Skeletal muscle cell (primary cell): Measurements from ENCODE around the gene IGF2BP1.
"Not testable (repeated sequence)": the region's sequence is repeated elsewhere in the genome, so short reads cannot be mapped to it uniquely, and the experiment has no call there.

Experiments
- DNase-seq: peaks from one replicate; pipeline ENCODE4 v3.0.0-alpha.2; 2010; ENCODE audit warnings: low read depth
- H3K4me3 ChIP-seq: 2 replicates; pipeline ENCODE4 v1.5.1; 2011; ENCODE audit warnings: low read depth, mild to moderate bottlenecking, control low read depth, low read length, moderate library complexity

The IGF2BP1 gene

DNA sequence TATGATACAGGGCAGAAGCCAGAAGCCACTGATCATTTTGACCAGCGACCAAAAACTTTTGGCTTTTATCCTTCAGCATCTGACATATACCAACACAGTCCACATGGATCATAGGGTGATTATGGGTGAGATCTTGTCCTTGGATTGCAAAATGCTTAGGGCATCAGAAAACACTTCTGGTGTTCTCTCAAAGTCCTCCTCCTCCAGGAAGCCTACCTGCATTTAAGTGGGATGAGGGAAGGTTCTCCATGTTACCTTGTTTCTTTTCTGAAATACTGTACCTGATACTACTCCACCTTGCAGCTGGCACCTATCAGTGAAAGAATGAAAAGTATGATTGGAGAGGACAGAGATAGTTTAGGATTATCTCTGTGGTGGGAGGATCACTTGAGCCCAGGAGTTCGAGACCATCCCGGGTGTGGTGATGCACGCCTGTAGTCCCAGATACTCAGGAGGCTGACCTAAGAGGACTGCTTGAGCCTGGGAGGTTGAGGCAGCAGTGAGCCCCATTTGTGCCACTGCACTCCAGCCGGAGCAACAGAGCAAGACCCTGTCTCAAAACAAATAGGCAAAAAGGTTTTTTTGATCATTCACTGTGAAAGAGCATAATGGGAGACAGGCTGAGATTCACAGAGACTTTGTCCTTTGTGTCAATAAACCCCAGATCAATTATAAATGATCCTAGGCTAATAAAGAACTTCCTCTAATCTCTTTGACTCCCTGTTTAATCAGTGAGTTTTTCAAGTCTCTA is 88.6 kb downstream of the IGF2BP1 start:
- H3K4me3 ChIP-seq = no peak overlapping the region
- DNase-seq = no peak

DNA sequence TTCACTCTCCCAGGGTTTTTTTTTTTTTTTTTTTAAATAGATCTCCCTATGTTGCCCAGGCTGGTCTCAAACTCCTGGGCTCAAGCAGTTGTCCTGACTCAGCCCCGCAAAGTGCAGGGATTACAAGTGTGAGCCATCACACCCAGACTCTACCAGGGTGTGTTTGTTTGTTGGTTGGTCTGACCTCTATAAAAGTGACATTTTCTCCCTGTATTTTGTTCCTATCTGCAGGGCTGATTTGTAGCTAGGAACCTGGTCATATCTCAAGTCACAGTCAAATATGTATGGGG is 89.1 kb downstream of the IGF2BP1 start:
- no peak overlapping the region for H3K4me3 ChIP-seq
- no peak for DNase-seq

DNA sequence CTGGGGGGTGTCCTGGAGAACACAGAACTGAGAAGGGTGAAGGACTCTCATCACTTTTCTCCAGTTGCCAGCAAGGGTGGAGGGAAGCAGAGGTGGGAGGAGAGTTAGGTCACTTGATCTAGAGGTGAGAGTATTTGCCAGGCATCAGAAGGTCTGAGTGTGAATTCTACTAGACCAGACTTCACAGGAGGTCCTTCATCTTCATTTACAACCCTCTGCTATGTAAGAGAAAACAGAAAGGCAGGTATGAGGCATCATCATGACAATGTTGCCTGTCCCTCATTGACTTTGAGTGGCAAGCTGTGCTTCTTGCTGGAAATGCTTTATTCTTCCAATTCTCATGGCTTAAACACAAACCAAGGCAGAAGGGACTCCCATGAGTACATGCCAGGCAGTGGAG is 89.5 kb downstream of the IGF2BP1 start:
- DNase-seq = no peak
- H3K4me3 ChIP-seq = no peak overlapping the region

DNA sequence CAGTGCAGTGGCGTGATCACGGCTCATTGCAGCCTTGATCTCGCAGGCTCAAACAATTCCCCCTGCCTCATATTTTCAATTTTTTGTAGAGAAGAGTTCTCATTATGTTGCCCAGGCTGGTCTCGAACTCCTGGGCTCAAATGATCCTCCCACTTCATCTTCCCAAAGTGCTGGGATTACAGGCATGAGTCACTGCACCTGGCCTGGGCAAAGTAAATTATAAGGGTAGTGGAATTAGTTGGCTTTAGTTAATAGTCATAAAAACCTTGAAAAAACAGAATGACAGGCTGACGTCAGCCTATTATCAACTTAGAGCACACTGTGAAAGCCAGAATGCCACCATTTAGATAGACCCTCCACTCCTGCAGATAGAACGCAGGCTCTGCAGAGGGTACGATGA is 91.9 kb downstream of the IGF2BP1 start:
- DNase-seq = no peak
- H3K4me3 ChIP-seq = no peak overlapping the region

DNA sequence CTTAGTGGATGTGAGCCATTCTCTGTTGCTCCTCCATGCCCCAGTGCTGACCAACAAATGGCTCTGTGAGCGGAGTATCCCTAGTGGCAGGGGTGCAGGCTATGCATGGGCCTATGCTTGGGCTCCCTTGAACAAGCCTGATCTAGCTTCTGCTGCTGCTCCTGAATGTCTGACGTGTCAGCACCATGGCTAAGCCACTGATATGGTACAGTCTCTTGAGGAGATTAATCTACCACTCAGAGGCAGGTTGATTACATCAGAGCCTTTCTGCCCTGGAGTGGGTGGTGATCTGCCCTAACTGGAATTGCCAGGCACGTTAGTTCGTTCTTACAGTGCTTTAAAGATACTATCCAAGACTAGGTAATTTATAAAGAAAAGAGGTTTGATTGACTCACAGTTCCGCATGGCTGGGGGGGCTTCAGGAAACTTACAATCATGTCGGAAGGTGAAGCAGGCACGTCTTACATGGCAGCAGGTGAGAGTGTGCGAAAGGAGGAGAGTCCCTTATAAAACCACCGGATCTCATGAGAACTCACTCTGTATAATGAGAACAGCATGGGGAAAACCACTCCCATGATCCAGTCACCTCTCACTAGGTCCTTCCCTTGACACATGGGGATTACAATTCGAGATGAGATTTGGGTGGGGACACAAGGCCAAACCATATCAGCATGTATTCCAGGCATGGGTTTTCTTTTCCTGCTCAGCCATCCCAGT is 93.9 kb downstream of the IGF2BP1 start:
- DNase-seq = no peak
- H3K4me3 ChIP-seq = no peak overlapping the region

DNA sequence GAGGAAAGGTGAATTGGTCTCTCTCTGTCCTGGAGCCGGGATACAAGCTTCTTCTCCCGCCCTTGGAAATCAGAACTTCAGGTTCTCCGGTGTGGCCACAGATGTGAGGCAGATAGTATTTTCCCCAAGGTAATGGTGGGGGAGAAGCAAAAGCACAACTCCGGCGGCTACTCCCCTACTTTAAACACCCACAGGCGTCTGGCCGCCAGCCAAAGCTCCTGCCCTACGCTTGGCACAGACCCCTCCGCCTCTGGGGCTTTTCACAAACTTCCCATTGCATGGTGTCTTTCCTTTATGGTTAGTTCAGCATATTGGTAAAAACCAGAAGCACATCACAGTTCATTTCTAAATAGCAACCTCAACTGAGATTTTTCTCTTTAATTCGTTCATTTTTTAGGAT is 95.9 kb downstream of the IGF2BP1 start:
- no peak overlapping the region for H3K4me3 ChIP-seq
- DNase-seq = no peak

DNA sequence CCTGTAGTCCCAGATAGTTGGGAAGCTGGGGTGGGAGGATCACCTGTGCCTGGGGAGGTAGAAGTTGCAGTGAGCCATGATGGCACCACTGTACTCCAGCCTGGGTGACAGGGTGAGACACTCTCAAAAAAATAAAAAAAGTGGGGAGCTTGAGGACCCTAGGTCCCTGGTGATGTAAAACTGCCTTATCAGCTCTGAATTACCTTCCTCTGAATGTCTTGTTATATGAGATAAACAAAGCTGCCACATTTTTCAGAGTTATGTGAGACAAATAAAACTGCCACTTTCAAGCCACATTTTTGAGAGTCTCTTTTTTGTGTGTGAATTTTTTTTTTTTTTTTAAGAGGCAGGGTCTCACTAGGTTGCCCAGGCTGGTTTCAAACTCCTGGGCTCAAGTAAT is 103.4 kb downstream of the IGF2BP1 start:
- no peak for DNase-seq
- H3K4me3 ChIP-seq = no peak overlapping the region

DNA sequence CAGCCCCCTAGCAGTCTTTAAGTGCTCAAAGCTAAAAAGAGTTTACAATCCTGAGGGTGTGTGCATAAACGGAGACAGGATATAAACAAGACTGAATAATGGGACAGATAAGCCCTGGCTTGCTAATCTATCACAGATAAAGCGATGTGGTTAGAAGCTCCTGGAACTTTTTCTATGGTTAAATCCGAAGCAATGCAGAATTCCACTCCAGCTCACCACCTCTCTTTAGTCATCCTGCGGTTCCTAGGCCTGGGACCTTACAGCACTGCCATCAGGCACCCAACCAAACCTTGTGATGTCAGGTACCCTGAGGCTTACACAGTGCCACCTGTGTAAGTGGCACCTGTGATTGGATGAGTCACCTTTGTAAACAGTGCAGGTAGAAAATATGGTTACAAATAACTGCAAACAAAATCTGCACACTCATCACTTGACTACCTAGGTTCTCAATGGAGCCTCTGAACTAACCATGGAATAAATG is 103.9 kb downstream of the IGF2BP1 start:
- no peak overlapping the region for H3K4me3 ChIP-seq
- DNase-seq = no peak

DNA sequence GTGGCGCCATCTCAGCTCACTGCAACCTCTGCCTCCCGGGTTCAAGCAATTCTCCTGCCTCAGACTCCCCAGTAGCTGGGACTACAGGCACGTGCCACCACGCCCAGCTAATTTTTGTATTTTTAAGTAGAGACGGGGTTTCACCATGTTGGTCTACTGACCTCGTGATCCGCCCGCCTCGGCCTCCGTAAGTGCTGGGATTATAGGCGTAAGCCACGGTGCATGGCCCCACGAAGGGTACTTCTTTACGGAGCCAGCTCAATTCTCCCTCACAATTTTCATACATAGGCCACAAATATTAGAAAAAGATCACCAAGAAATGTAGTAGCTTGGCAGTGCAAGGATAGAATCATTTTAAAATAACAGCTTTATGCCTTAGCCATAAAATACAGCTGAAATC is 106.2 kb downstream of the IGF2BP1 start:
- not testable (repeated sequence) for DNase-seq, H3K4me3 ChIP-seq

DNA sequence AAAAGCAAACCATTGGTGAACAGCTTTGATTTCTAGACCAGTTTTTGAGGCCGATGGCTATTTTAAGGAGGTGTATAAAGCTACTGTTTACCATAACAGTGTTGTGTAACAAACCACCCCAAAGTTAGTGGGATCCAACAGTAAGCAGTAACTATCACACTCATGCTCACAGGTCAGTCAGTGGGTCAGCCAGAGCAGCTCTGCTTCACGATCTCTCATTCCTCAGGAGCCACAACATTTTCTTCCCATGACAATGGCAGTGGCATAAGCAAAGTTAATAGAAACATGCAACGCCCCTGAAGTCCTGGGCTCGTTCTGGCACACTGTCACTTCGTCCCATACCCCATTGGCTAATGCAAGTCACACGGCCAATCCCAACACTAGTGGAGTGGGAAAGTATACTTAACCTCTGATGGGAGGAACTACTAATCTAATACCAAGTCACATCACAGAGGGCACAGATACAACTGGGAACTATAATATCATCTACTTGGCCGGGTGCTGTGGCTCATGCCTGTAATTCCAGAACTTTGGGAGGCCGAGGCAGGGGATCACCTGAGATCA is 107.4 kb downstream of the IGF2BP1 start:
- DNase-seq = no peak
- H3K4me3 ChIP-seq = no peak overlapping the region
